Neural cell (in vitro differentiated cells): ENCODE results near the gene ITGB5. TPM values are rescaled to one million over a fixed set of nuclear protein-coding genes. Genes with fewer than 3 reads are reported as not detected.

ENCODE experiments used
- H2AFZ ChIP-seq: fragments of 200-600, 300-800 bp; sonication (generic), shearing (Covaris generic); 2 replicates; pipeline ENCODE4 v1.6.0; 2014; ENCODE audit warnings: low read depth, mild to moderate bottlenecking, antibody characterized with exemption, low read length, moderate library complexity
- H3F3A ChIP-seq: fragments of 200-600 bp; shearing (Covaris generic); 2 replicates; pipeline ENCODE4 v1.6.1; 2016; ENCODE audit warnings: mild to moderate bottlenecking, moderate library complexity, mixed read lengths, antibody characterized with exemption, low read length; ENCODE audit not compliant: insufficient read depth, poor library complexity, severe bottlenecking
- H3K27ac ChIP-seq: fragments of 200-600, 300-800 bp; sonication (generic), shearing (Covaris generic); 2 replicates; pipeline ENCODE4 v1.5.1; 2014; ENCODE audit warnings: mild to moderate bottlenecking, low read length, moderate library complexity
- H3K27me3 ChIP-seq: fragments of 300-800, 200-600 bp; sonication (generic), shearing (Covaris generic); 2 replicates; pipeline ENCODE4 v1.6.0; 2014; ENCODE audit warnings: mild to moderate bottlenecking, low read depth, low read length, moderate library complexity; ENCODE audit not compliant: insufficient read depth
- H3K36me3 ChIP-seq: fragments of 300-800, 200-600 bp; sonication (generic), shearing (Covaris generic); 2 replicates; pipeline ENCODE4 v1.5.1; 2014; ENCODE audit warnings: mild to moderate bottlenecking, antibody characterized with exemption, low read length, moderate library complexity; ENCODE audit not compliant: insufficient read depth
- H3K4me2 ChIP-seq: fragments of 300-800, 200-600 bp; sonication (generic), shearing (Covaris generic); 2 replicates; pipeline ENCODE4 v1.6.0; 2014; ENCODE audit warnings: mild to moderate bottlenecking, low read length
- H3K4me3 ChIP-seq: fragments of 300-800, 200-600 bp; sonication (generic), shearing (Covaris generic); 2 replicates; pipeline ENCODE4 v1.5.1; 2014; ENCODE audit warnings: mild to moderate bottlenecking, low read length, moderate library complexity
- H3K79me2 ChIP-seq: fragments of 200-600 bp; shearing (Covaris generic); replicated peaks from 2 replicates; pipeline ENCODE4 v1.6.0; 2014; ENCODE audit warnings: mild to moderate bottlenecking, low read length, moderate library complexity; ENCODE audit not compliant: insufficient read depth
- H3K9ac ChIP-seq: fragments of 300-800, 200-600 bp; sonication (generic), shearing (Covaris generic); 2 replicates; pipeline ENCODE4 v1.6.1; 2016; ENCODE audit warnings: mild to moderate bottlenecking, low read length, mixed read lengths
- H3K9me2 ChIP-seq: fragments of 200-600 bp; shearing (Covaris generic); 2 replicates; pipeline ENCODE4 v1.6.1; 2016; ENCODE audit warnings: mild to moderate bottlenecking, low read length, mixed read lengths; ENCODE audit not compliant: insufficient read depth
- H3K9me3 ChIP-seq: fragments of 200-600, 300-800 bp; sonication (generic), shearing (Covaris generic); 2 replicates; pipeline ENCODE4 v1.6.1; 2016; ENCODE audit warnings: mild to moderate bottlenecking, mixed run types, low read length, moderate library complexity, mixed read lengths
- H4K20me1 ChIP-seq: fragments of 200-600 bp; shearing (Covaris generic); 2 replicates; pipeline ENCODE4 v1.6.1; 2016; ENCODE audit warnings: mild to moderate bottlenecking, mixed run types; ENCODE audit not compliant: insufficient read depth
- CTCF ChIP-seq: fragments of 450-650 bp; IDR thresholded peaks from 2 replicates; pipeline ENCODE4 v1.5.1; 2014; ENCODE audit warnings: antibody characterized with exemption, mild to moderate bottlenecking, moderate library complexity; ENCODE audit not compliant: poor library complexity, severe bottlenecking
- EP300 ChIP-seq: fragments of 450-650 bp; conservative IDR thresholded peaks from 2 replicates; pipeline ENCODE4 v1.6.1; 2014; ENCODE audit warnings: antibody characterized with exemption, mild to moderate bottlenecking, moderate library complexity; ENCODE audit not compliant: poor library complexity, severe bottlenecking
- EZH2 ChIP-seq: fragments of 200-600, 300-800 bp; shearing (Covaris generic), sonication (generic); IDR thresholded peaks from 2 replicates; pipeline ENCODE4 v1.6.1; 2014; ENCODE audit warnings: antibody characterized with exemption, low read length, borderline replicate concordance, mild to moderate bottlenecking; ENCODE audit not compliant: insufficient read depth, poor library complexity, severe bottlenecking
- MXI1 ChIP-seq: fragments of 450-650 bp; conservative IDR thresholded peaks from 2 replicates; pipeline ENCODE4 v1.6.1; 2014; ENCODE audit warnings: antibody characterized with exemption, mild to moderate bottlenecking; ENCODE audit not compliant: poor library complexity, severe bottlenecking
- POLR2AphosphoS5 ChIP-seq: IDR thresholded peaks from 2 replicates; pipeline ENCODE4 v1.6.1; 2012
- RAD21 ChIP-seq: fragments of 450-650 bp; conservative IDR thresholded peaks from 2 replicates; pipeline ENCODE4 v1.6.1; 2014; ENCODE audit warnings: antibody characterized with exemption, mild to moderate bottlenecking, moderate library complexity
- SMC3 ChIP-seq: fragments of 450-650 bp; conservative IDR thresholded peaks from 2 replicates; pipeline ENCODE4 v1.6.1; 2014; ENCODE audit warnings: antibody characterized with exemption, mild to moderate bottlenecking, moderate library complexity; ENCODE audit not compliant: poor library complexity
- TAF1 ChIP-seq: IDR thresholded peaks from 2 replicates; pipeline ENCODE4 v1.6.1; 2012; ENCODE audit warnings: low read depth
- polyA plus RNA-seq: library from polyadenylated mRNA; depleted of rRNA; stranded (reverse); fragments of >200 nt; gene quantifications from 2 replicates; pipeline ENCODE4 v1.2.3, GENCODE V29; 2014
- TF ChIP-seq, protein P1 (sequence below): IDR thresholded peaks from 2 replicates; pipeline ENCODE4 v1.6.1; 2012; ENCODE audit warnings: borderline replicate concordance

ITGB5 gene
- polyA plus RNA-seq, 1 donor from 2014 or later, result 1.2 TPM

- no peaks in the 10 kb centered on the region for H3K9me3 ChIP-seq
- no peak overlapping the region for H3K4me3 ChIP-seq
- no peaks in the 10 kb centered on the region for H3K27me3 ChIP-seq
- no peaks in the 10 kb centered on the region for H3F3A ChIP-seq
- TF ChIP-seq CTCF (no peak), POLR2AphosphoS5 (no peak), SMC3 (no peak), EP300 (no peak), TAF1 (no peak)
- H3K36me3 ChIP-seq, result no peaks in the 10 kb centered on the region
- H4K20me1 ChIP-seq, result no peaks in the 10 kb centered on the region
- H3K27ac ChIP-seq, result no peak overlapping the region
- no peaks in the 10 kb centered on the region for H3K9me2 ChIP-seq
- H2AFZ ChIP-seq, result no peak overlapping the region
- H3K4me2 ChIP-seq, result no peak overlapping the region
- no peak overlapping the region for H3K9ac ChIP-seq
- H3K79me2 ChIP-seq, result no peaks in the 10 kb centered on the region
Observed at GRCh38 chr3:124823648-124824047, 63.5 kb downstream of the ITGB5 start.

DNA sequence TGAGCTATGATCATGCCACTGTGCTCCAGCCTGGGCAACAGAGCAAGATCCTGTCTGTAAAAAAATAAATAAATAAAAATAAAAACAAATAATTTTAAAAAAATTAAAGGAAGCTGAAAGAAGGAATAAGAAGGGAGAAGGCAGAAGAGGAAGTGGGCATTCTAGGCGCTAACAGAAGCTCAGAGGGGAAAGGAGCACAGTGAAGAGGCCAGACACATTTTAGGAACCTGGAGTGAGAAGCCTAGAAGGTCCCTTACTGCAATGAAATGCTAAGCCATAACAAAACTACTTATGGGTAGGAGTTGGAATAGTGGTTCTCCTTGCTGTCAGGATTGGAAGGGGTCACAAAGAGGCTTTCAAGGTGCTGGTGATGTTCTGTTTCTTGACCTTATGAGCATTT lies 64.0 kb downstream of the ITGB5 start:
- no peak overlapping the region for H3K27ac ChIP-seq
- H2AFZ ChIP-seq, result no peak overlapping the region
- H3K4me2 ChIP-seq, result no peak overlapping the region
- no peaks in the 10 kb centered on the region for H4K20me1 ChIP-seq
- H3K79me2 ChIP-seq, result no peaks in the 10 kb centered on the region
- no peaks in the 10 kb centered on the region for H3F3A ChIP-seq
- H3K27me3 ChIP-seq, result no peaks in the 10 kb centered on the region
- no peaks in the 10 kb centered on the region for H3K9me2 ChIP-seq
- H3K9ac ChIP-seq, result no peak overlapping the region
- no peaks in the 10 kb centered on the region for H3K36me3 ChIP-seq
- H3K4me3 ChIP-seq, result no peak overlapping the region
- no peaks in the 10 kb centered on the region for H3K9me3 ChIP-seq
- TF ChIP-seq POLR2AphosphoS5 (no peak), TAF1 (no peak), RAD21 (no peak)

DNA sequence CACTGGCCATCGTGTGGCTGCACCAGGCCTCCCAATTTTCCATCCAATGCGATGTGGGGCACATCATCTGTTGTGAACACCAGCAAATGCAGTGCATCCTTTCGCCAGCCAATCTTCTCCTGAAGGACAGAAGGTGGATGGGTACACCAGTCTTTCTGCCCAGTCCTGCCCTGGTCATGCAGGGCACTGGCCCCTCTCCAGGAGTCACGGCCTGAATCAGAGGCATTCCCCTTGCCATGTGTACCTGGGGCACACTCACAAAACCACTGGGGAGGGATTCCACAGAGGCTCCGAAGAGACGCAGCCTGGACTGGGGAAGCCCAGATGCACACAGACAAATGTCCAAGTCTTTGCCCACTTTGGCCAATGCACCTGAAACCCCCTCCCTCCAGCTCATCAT lies 65.8 kb downstream of the ITGB5 start:
- no peaks in the 10 kb centered on the region for H3K27me3 ChIP-seq
- no peaks in the 10 kb centered on the region for H3K79me2 ChIP-seq
- no peaks in the 10 kb centered on the region for H4K20me1 ChIP-seq
- H3K4me3 ChIP-seq, result no peak overlapping the region
- no peak overlapping the region for H3K4me2 ChIP-seq
- H3K9me3 ChIP-seq, result no peaks in the 10 kb centered on the region
- H3K27ac ChIP-seq, result no peak overlapping the region
- TF ChIP-seq EZH2, result no peak
- no peak overlapping the region for H3K9ac ChIP-seq
- no peak overlapping the region for H2AFZ ChIP-seq
- H3K36me3 ChIP-seq, result no peaks in the 10 kb centered on the region
- no peaks in the 10 kb centered on the region for H3K9me2 ChIP-seq
- no peaks in the 10 kb centered on the region for H3F3A ChIP-seq

GRCh38 chr3:124818398-124819091 lies 68.6 kb downstream of the ITGB5 start:
- Histone ChIP-seq H3K27me3 (no peaks in the 10 kb centered on the region), H4K20me1 (no peaks in the 10 kb centered on the region), H2AFZ (no peak overlapping the region), H3K4me3 (no peak overlapping the region), H3K27ac (no peak overlapping the region), H3K79me2 (no peaks in the 10 kb centered on the region), H3K4me2 (no peak overlapping the region), H3K9ac (no peak overlapping the region), H3K9me3 (no peaks in the 10 kb centered on the region), H3K9me2 (no peaks in the 10 kb centered on the region), H3K36me3 (no peaks in the 10 kb centered on the region), H3F3A (no peaks in the 10 kb centered on the region)
- no peak for TF ChIP-seq EZH2
- no peak for TF ChIP-seq MXI1
- TF ChIP-seq EP300, result no peak
- TF ChIP-seq RAD21, result no peak
- no peak for TF ChIP-seq POLR2AphosphoS5
- TF ChIP-seq, protein P1, sequence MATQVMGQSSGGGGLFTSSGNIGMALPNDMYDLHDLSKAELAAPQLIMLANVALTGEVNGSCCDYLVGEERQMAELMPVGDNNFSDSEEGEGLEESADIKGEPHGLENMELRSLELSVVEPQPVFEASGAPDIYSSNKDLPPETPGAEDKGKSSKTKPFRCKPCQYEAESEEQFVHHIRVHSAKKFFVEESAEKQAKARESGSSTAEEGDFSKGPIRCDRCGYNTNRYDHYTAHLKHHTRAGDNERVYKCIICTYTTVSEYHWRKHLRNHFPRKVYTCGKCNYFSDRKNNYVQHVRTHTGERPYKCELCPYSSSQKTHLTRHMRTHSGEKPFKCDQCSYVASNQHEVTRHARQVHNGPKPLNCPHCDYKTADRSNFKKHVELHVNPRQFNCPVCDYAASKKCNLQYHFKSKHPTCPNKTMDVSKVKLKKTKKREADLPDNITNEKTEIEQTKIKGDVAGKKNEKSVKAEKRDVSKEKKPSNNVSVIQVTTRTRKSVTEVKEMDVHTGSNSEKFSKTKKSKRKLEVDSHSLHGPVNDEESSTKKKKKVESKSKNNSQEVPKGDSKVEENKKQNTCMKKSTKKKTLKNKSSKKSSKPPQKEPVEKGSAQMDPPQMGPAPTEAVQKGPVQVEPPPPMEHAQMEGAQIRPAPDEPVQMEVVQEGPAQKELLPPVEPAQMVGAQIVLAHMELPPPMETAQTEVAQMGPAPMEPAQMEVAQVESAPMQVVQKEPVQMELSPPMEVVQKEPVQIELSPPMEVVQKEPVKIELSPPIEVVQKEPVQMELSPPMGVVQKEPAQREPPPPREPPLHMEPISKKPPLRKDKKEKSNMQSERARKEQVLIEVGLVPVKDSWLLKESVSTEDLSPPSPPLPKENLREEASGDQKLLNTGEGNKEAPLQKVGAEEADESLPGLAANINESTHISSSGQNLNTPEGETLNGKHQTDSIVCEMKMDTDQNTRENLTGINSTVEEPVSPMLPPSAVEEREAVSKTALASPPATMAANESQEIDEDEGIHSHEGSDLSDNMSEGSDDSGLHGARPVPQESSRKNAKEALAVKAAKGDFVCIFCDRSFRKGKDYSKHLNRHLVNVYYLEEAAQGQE, result no peak
- no peak for TF ChIP-seq CTCF
- no peak for TF ChIP-seq SMC3
- TF ChIP-seq TAF1, result no peak
